HG02981 (cell line): ENCODE measurements around the gene PPP1R27.

ENCODE experiments used
- ATAC-seq: cut with Tn5 transposase; IDR thresholded peaks from one replicate; pipeline ENCODE4 v1.9.1; 2021; ENCODE audit warnings: mild to moderate bottlenecking, moderate library complexity; ENCODE audit not compliant: unreplicated experiment

The PPP1R27 gene

DNA sequence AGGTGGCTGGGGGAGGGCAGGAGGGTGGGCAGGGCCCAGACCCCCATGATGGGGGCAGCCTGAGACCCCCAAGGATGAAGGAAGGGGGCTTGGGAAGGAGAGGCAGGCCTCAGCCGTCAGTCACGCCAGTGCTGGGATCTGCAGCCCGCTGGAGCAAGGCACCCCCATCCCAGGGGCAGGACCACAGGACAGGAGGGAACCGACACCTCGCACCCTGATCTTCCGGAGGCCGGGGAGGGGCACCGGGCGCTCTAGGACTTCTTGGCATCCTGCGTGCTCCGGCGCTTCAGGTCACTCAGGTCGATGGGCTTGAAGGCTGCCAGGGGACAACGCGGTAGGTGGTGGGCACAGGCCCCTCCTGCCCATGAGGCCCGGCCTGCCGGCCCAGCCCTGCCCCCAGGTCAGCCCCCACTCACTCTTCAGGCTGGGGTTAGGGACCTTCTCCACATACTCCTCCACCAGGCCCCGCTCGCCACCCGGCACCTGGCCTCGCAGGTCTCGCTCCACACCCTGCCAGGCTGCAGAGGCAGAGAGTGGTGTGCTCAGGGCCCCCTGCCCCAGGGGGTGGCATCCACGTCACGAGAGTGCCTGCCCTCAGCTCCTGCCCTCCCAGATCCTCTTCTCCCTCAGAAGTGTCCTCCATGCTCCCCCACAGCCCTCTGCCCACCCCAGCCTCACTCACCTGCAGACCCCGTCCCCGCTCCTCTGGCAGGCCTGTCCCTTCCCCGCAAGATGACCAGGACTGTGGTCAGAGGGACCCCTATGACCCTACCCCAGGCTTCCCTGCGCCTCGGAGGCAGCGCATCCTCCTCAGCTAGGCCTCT, 11.6 kb downstream of the PPP1R27 start:
- ATAC-seq = no peak

DNA sequence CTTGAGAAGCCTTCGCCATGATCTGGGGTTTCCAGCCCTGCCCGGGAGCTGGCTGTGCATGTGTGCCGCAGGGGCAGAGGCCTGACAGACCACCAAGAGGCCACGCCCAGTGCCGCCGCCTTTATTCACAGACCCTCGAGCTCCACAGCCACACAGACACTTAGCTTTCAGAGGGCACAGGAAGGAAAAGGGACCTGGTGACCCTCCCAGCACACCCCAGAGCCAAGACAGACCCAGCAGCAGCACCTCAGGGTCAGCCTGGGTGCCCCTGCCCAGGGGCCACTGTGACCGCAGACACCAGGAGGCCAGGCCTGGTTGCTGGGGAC, 12.6 kb downstream of the PPP1R27 start:
- ATAC-seq = no peak

DNA sequence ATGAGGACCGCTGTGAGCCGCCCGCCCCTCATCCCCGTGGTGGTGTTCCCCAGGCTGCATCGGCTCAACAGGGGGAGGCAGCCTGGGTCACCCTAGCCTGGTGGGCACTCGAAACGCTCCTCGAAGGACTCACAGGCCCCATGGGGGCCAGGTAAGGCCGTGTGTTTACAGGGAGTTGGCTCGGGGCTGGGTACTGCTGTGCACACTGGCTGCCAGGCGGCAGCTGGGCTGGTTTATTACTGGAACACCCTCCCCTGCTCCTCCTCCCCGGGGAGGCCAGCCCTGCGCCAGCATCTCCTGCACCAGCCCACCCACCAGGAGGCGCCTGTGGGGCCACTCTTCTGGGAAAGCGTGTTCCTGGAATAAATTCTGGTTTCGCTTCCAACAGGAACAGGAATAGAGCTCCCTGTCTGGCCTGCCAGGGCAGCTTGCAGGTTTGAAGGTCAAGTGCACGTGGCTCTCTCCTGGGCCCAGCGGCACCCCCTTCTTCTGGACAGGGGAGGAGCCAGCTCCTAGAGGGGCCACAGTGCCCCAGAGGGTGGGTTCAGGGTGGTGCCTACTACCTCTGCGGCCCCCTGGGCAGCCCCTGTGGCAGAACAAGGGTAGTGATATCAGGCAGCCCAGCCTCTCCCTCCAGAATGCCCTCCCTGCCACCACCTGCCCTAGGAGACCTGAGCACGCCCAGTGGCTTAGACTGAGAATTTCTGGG, 13.1 kb downstream of the PPP1R27 start:
- ATAC-seq = no peak

DNA sequence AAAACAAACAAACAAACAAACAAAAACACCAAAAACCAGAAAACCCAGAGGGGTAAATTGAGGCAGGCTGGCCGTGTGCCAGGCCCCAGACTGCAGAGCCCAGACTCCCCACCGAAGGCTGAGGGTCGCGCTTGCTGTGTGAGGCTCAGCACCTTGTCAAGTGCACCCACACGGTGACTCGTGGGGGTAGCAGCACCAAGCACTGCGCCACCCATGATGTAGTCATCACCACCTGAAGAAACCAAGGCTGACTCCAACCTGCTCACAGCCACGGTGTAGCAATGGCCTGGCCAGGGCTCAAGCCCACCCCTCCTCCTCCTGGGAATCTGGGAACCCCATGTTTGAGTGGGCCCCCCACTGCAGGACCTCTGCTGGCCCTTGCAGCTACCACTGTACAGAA, 13.7 kb downstream of the PPP1R27 start:
- ATAC-seq = no peak

DNA sequence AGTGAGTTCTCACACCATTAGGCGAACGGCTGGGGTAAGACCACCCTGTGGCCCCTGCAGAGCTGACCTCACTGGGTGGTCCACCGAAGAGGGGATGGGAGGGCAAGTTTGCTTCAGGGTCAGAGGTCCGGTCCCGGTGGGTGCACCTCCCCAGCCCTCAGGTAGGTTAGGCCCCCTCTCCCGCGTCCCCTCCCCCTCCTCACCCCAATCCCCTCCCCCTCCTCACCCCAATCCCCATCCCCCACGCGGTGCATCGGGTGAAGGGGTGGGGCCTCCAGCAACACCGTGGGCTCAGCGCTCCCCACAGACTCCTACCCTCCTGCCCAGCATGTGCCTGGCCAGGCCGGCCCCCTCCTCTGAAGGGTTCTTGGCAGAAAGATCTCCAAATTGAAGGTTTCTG, 15.1 kb downstream of the PPP1R27 start:
- no peak for ATAC-seq

DNA sequence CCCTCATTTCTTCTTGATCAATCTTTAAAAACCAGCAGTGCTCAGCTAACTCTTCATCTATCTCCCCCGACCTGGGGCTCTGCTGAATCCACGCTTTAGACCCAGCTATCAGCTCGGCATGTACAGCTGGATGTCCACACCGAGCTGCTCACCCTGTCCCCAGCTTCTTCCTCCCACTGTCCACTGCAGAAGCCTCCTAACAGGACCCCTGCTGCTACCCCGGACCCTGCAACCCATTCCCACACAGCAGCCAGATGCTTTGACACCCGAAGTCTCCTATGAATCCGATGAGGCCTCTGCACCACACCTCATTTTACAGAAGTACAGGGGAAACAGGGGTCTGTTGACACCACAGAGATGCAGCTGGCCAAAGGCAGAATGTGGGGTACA, 17.1 kb downstream of the PPP1R27 start:
- ATAC-seq = no peak

DNA sequence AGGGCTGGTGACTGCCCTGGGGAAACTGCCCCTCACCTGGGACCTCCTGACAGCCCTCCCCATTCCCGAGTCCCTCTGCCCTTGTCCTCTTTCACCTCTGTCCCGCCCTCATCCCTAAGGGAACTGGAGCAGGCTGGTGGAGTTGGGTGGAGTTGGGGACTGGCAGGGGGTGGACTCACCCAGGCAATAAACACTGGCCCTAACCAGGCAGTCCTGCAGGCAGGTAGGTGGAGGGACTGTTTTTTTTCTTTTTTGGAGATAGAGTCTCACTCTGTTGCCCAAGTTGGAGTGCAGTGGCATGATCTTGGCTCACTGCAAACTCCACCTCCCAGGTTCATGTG, 19.2 kb downstream of the PPP1R27 start:
- no peak for ATAC-seq

DNA sequence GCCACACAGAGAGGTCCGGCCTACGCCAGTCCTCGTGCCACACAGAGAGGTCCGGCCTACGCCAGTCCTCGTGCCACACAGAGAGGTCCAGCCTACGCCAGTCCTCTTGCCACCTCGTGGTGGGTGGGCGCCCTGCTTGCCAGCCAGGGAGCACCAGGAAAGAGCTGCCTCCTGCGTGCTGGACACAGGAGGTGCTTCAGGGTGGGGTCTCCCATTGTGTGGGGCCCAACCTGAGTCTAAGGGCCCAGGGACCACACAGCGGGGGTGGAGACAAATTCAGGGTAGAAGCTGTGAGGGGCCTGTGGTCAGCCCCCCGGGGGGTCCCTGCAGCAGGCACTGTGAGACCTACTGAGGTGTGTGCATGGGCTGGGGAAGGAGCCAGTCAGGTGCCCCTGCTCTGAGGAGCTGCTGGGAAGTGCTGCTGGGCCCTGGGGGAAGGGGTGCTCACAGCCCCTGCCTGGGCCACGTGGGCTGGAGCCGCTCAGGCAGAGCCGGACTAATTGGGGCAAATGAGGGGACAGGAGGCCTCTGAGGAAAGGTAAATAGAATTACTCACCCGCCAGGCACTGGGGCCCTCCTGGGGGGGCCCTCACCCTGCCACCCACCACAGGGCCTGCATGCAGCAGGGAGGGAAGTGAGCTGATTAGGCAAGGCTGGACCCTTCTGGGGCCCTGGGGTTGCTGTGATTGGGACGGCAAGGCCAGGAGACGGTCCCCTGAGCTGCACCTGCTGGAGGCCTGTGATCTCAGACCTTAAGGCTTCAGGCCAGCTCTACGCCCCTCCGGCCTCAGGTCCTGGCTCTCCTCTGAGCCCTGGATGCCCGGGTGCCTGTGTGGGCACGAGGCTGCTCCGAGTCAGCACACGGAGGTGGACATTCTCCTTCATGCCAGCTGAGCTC, 19.9 kb downstream of the PPP1R27 start:
- ATAC-seq = no peak

DNA sequence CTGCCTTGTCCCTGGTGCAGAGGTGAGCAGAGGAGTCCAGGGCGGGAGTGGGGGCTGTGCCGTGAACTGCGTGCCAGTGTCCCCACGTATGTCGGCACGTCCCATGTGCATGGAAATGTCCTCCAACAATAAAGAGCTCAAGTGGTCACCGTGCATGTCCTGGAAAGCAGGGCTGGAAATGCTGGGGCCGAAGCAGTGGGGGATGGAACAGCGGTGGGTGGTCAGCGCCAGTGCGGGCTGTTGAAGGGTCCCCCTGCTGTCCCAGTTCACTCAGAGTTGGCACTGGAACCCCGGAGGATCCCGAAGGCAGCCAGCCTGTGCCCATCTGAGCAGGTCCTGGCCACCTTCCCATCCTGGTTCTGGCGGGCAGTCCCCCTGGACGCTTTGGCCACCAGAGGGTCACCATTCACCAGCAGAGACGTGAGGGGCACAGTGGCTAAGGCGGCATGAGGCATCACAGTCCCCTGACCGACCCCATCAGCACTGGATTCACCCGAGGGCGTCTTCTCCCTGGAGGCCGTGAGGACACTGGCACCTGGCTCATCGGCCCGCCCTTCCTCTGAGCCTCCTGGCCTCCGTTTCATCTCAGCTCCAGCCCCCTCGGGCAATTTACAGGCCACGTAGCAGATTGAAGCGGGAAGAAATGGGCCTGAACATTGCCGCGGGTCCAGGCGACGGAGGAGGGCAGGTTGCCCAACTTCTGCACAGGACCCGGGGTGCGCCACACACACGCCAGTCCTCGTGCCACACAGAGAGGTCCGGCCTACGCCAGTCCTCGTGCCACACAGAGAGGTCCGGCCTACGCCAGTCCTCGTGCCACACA, 20.8 kb downstream of the PPP1R27 start:
- no peak for ATAC-seq

DNA sequence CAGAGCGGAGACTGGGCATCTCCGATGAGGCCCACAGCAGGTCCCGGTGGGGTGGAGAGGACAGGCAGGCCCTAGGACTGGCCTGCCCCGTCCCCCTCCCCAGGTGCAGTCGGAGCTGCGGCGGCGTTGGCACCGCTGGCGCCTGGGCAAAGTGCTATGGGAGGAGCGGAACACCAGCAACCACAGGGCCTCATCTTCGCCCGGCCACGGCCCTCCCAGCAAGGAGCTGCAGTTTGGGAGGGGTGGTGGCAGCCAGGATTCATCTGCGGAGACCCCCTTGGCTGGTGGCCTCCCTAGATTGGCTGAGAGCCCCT, 21.5 kb downstream of the PPP1R27 start:
- ATAC-seq = no peak

DNA sequence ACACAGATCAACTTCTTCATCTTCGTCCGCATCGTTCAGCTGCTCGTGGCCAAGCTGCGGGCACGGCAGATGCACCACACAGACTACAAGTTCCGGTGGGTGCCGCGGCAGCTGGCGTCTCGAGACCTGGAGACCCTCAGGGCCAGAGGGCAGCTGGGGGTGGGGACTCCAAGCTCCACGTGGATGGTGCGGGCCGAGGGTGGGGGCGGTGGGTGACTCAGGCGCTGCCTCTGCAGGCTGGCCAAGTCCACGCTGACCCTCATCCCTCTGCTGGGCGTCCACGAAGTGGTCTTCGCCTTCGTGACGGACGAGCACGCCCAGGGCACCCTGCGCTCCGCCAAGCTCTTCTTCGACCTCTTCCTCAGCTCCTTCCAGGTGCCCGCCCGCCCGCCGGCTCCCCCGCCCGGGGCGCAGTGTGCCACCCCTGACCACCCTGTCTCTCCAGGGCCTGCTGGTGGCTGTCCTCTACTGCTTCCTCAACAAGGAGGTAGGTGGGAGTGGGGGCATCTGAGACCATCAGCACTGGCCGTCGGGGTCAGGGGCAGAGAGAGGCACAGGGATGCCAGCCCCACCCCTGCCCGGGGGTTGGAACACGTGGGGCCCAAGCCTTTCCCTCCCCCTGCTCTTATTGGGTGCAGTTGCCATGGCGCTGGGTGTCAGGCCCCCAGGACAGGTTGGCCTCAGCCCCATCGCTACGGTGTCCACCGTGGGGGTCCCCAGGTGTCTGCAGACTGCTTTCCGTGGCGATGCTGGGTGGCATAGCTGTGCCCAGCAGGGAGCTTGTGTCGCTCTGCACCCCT, 22.1 kb downstream of the PPP1R27 start:
- no peak for ATAC-seq

DNA sequence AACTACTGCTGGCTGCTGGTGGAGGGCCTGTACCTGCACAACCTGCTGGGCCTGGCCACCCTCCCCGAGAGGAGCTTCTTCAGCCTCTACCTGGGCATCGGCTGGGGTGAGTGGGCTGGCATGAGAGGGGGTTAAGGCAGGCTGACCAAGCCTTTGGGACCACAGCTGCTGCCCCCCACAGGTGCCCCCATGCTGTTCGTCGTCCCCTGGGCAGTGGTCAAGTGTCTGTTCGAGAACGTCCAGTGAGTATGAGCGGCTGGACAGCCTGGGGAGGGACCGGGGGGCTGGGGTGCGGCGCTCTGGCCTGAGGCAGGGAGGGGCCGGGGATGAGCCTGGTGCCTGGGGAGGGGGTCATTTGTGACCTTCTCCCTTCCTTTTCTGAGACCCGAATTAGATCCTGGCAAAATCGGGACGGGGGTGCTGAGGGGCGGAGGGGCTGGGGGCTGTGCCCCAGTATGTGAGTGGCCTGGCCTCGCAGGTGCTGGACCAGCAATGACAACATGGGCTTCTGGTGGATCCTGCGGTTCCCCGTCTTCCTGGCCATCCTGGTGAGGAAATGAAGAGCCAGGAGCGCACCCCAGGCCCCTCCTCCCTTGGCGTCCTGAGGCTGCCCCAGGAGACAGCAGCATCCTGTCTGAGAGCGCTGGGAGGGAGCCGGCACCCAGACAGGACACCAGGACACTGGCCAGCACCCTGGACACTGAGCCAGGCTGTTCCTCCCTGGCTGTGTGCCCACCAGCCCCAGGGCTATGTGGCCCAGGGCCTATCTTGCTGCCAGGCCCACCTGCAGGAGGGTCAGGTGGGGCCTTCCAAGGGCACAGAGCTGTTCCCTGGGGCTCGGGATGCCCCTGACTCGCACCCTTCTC, 22.9 kb downstream of the PPP1R27 start:
- no peak for ATAC-seq

DNA sequence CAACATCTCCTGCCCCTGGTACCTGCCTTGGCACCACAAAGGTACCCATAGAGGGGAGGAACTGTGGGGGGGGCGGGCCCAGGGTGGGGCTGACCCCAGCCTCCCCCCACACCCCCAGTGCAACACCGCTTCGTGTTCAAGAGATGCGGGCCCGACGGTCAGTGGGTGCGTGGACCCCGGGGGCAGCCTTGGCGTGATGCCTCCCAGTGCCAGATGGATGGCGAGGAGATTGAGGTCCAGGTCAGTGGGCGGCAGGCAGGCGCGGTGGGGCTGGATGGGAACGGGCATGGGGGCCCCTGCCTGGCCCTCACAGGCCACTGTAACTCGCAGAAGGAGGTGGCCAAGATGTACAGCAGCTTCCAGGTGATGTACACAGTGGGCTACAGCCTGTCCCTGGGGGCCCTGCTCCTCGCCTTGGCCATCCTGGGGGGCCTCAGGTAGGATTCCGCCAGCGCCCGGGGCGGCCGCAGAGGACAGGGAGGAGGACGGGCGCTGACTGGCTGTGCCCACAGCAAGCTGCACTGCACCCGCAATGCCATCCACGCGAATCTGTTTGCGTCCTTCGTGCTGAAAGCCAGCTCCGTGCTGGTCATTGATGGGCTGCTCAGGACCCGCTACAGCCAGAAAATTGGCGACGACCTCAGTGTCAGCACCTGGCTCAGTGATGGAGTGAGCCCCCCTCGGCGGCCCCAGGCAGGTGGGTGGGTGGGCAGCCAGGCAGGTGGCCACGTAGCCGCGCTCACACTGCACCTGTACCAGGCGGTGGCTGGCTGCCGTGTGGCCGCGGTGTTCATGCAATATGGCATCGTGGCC, 23.8 kb downstream of the PPP1R27 start:
- ATAC-seq = no peak

DNA sequence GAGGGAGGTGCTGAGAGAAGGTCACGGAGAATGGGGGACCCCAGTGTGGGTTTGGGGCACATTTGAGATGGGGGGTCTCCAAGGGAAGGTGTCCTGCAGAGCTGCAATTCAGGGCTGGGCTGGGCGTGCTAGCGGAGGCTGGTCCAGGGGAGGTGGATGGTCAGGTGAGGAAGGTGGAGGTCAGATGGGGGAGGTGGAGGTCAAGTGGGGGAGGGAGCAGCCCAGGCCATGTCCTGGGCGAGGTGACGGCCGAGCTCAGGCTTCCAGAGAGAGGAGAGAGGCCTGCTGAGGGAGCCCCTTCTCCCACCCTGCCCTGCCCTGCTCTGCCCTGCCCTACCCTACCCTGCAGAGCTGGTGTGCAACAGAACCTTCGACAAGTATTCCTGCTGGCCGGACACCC, 24.4 kb downstream of the PPP1R27 start:
- ATAC-seq = no peak

DNA sequence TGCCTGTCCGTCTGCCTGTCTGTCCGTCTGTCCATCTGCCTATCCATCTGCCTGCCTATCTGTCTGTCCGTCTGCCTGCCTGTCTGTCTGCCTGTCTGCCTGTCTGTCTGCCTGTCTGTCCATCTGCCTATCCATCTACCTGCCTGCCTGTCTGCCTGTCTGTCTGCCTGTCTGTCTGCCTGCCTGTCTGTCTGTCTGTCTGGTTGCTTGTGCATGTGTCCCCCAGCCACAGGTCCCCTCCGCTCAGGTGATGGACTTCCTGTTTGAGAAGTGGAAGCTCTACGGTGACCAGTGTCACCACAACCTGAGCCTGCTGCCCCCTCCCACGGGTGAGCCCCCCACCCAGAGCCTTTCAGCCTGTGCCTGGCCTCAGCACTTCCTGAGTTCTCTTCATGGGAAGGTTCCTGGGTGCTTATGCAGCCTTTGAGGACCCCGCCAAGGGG, 25.3 kb downstream of the PPP1R27 start:
- ATAC-seq = no peak

DNA sequence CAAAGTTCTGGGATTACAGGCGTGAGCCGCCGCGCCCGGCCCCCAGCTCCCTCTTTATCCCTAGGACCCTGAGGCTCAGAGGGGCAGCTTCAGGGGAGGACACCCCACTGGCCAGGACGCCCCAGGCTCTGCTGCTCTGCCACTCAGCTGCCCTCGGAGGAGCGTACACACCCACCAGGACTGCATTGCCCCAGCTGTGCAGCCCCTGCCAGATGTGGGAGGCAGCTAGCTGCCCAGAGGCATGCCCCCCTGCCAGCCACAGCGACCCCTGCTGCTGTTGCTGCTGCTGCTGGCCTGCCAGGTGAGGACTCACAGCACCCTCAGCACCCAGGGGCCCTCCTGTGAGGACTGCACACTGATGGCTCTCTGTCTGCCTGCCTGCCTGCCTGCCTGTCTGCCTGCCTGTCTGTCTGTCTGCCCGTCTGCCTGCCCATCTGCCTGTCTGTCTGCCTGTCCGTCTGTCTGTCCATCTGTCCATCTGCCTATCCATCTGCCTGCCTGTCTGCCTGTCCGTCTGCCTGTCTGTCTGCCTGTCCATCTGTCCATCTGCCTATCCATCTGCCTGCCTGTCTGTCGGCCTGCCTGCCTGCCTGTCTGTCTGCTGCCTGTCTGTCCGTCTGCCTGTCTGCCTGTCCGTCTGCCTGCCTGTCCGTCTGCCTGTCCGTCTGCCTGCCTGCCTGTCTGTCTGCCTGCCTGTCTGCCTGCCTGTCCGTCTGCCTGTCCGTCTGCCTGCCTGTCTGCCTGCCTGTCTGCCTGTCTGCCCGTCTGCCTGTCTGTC, 25.9 kb downstream of the PPP1R27 start:
- no peak for ATAC-seq

DNA sequence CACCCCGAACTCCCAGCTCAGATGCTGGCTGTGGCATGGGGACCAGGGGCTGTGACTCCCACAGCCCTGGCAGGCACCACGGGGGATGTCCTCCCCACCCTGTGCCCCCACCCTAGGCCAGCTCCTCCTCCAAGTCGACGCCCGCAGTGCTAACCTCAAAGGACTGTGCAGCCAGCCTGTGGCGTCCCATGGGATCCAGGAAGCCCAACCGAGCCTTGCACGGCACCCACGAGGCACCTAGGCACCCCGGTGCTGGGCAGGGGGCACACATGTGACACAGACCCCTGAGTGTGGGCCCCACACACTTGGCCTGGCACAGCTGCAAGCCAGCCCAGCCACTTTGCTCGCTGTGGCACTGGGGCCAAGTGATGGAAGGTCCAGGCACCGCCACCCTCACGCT, 27.0 kb downstream of the PPP1R27 start:
- no peak for ATAC-seq
